Sigmoid colon (tissue), 7 donors: ENCODE data around the gene IQGAP1. TPM values are rescaled to one million over a fixed set of nuclear protein-coding genes. Genes with fewer than 3 reads are reported as not detected.
A peak's percentile ranks its signal among the peaks of the same experiment; 100 is the strongest.

Experiments
- DNase-seq: peaks from one replicate; pipeline ENCODE4 v3.0.0-alpha.2; 2019
- H3K27ac ChIP-seq, 4 donors: fragments of 200-600 bp; sonication (generic); one replicate each; pipeline ENCODE4 v1.5.1; 2016 to 2019; ENCODE audit warnings: mild to moderate bottlenecking in 1 of 4
- H3K27me3 ChIP-seq, 3 donors: fragments of 200-600 bp; sonication (generic); one replicate each; pipeline ENCODE4 v1.5.1; 2019; ENCODE audit warnings: mild to moderate bottlenecking in 1 of 3
- H3K36me3 ChIP-seq, 4 donors: fragments of 200-600 bp; sonication (generic); one replicate each; pipeline ENCODE4 v1.5.1; 2016 to 2019
- H3K4me1 ChIP-seq, 4 donors: fragments of 200-600 bp; sonication (generic); one replicate each; pipeline ENCODE4 v1.5.1; 2017 to 2019
- H3K4me3 ChIP-seq, 4 donors: fragments of 200-600 bp; sonication (generic); one replicate each; pipeline ENCODE4 v1.5.1; 2017 to 2019; ENCODE audit warnings: mild to moderate bottlenecking in 2 of 4, moderate library complexity in 1 of 4
- H3K9me3 ChIP-seq, 4 donors: fragments of 200-600 bp in 3 of 4; sonication (generic) in 3 of 4; one replicate each; pipeline versions ENCODE4 v1.5.1 to v1.6.1; 2013 to 2019
- EP300 ChIP-seq, 4 donors: sonication (generic); formaldehyde crosslinking; IDR thresholded peaks; one replicate each; pipeline ENCODE4 v1.6.1; 2017; ENCODE audit warnings: antibody characterized with exemption in 4 of 4
- POLR2A ChIP-seq, 2 donors: fragments of 450-650 bp; IDR thresholded peaks; one replicate each; pipeline ENCODE4 v1.6.1; 2016; ENCODE audit warnings: antibody characterized with exemption in 2 of 2, mild to moderate bottlenecking in 2 of 2, moderate library complexity in 2 of 2
- POLR2AphosphoS5 ChIP-seq, 4 donors: sonication (generic); formaldehyde crosslinking; IDR thresholded peaks; one replicate each; pipeline ENCODE4 v1.6.1; 2017; ENCODE audit warnings: antibody characterized with exemption in 4 of 4
- WGBS, 2 donors: extraction: QIAGEN DNeasy Blood & Tissue Kit; methylation state at CpG; one replicate each; pipeline ENCODE4 v1.1.7; 2013; 5-methylcytosine and 5-hydroxymethylcytosine counted together
- intact Hi-C: fragments of 100-400 bp; cut with DNase I; formaldehyde crosslinking; loops from one replicate; pipeline ENCODE4 v1.15.1; 2023
- polyA plus RNA-seq, 3 donors: library from polyadenylated mRNA; stranded (reverse); fragments of 200-250 nt; gene quantifications; one replicate each; pipeline ENCODE4 v1.2.3, GENCODE V29; 2013
- total RNA-seq, 4 donors: library from RNA; depleted of rRNA; stranded (reverse); fragments of >200 nt; gene quantifications; one replicate each; pipeline ENCODE4 v1.1.0, GENCODE V29; 2016
- TF ChIP-seq, protein P1 (sequence below), 4 experiments: fragments of 450-650 bp in 3 of 4; fragments of 200-600 bp in 1 of 4; IDR thresholded peaks; one replicate each; pipeline ENCODE4 v1.5.1; 2016 to 2019; ENCODE audit warnings: antibody characterized with exemption in 4 of 4, mild to moderate bottlenecking in 3 of 4, moderate library complexity in 2 of 4
- donor health status: healthy with polysubstance abuse.
- donor health status: Bipolar disorder and iron deficiency.
- donor health status: healthy.

Gene IQGAP1
- total and polyA plus RNA-seq, 7 donors: 96.7 to 283 (median 135) TPM

DNA sequence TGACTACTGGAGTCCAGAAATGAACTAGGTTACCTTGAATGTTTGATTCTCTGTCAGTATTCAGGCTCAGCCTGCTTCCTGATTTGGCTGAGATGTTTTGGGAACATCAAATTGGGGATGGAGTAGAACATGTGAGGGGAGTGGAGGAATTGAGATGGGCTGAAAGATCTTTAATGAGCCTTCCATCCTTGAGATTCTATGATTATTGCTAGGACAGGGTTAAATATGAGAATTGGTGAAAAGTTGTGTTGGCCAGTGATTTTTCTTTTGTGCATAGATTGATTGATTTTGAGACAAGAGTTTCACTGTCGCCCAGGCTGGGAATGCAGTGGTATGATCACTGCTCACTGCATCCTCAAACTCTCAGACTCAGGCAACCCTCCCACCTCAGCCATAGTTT is 32.4 kb downstream of the IQGAP1 start:
- peak overlapping the region in 1 of 4 donors; percentile 14 for H3K4me3 ChIP-seq
- peaks cover 0 to 78% (median 65%) of the 10 kb centered on the region in 4 donors for H3K4me1 ChIP-seq
- TF ChIP-seq EP300 (IDR thresholded peaks at IDR 0.05): no peak
- TF ChIP-seq, protein P1, sequence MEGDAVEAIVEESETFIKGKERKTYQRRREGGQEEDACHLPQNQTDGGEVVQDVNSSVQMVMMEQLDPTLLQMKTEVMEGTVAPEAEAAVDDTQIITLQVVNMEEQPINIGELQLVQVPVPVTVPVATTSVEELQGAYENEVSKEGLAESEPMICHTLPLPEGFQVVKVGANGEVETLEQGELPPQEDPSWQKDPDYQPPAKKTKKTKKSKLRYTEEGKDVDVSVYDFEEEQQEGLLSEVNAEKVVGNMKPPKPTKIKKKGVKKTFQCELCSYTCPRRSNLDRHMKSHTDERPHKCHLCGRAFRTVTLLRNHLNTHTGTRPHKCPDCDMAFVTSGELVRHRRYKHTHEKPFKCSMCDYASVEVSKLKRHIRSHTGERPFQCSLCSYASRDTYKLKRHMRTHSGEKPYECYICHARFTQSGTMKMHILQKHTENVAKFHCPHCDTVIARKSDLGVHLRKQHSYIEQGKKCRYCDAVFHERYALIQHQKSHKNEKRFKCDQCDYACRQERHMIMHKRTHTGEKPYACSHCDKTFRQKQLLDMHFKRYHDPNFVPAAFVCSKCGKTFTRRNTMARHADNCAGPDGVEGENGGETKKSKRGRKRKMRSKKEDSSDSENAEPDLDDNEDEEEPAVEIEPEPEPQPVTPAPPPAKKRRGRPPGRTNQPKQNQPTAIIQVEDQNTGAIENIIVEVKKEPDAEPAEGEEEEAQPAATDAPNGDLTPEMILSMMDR (IDR thresholded peaks at IDR 0.05): no peak
- TF ChIP-seq POLR2AphosphoS5 (IDR thresholded peaks at IDR 0.05): no peak
- TF ChIP-seq POLR2A (IDR thresholded peaks at IDR 0.05): no peak
- peak overlapping the region; percentile 77 to 89 (median 82) for H3K27ac ChIP-seq
- H3K9me3 ChIP-seq: no peaks in the 10 kb centered on the region
- no peak for DNase-seq
- no peaks in the 10 kb centered on the region for H3K36me3 ChIP-seq
- 92 to 94% methylated on average over 1 of the region's 1 CpG for WGBS, 2 donors
- no peaks in the 10 kb centered on the region for H3K27me3 ChIP-seq
- intact Hi-C loops: loop anchor here (5.0 kb wide), 1 partner anchor 103 kb away; no protein-coding TSS in a partner anchor

- intact Hi-C loops: loop anchor here (5.0 kb wide), 1 partner anchor 104 kb away; no protein-coding TSS in a partner anchor
- Histone ChIP-seq H3K27me3 (no peaks in the 10 kb centered on the region), H3K4me3 (no peak overlapping the region), H3K9me3 (no peaks in the 10 kb centered on the region), H3K27ac (peak overlapping the region; percentile 77 to 89 (median 82)), H3K4me1 (peaks cover 0 to 85% (median 70%) of the 10 kb centered on the region in 4 donors), H3K36me3 (no peaks in the 10 kb centered on the region)
- 83 to 91% methylated on average over 3 of the region's 3 CpGs for WGBS, 2 donors
- no peak for DNase-seq
- TF ChIP-seq POLR2AphosphoS5 (IDR thresholded peaks at IDR 0.05) (no peak), EP300 (IDR thresholded peaks at IDR 0.05) (no peak), POLR2A (IDR thresholded peaks at IDR 0.05) (no peak)
- TF ChIP-seq, protein P1 (IDR thresholded peaks at IDR 0.05): no peak
Observed at GRCh38 chr15:90421527-90421926, 33.5 kb downstream of the IQGAP1 start.

DNA sequence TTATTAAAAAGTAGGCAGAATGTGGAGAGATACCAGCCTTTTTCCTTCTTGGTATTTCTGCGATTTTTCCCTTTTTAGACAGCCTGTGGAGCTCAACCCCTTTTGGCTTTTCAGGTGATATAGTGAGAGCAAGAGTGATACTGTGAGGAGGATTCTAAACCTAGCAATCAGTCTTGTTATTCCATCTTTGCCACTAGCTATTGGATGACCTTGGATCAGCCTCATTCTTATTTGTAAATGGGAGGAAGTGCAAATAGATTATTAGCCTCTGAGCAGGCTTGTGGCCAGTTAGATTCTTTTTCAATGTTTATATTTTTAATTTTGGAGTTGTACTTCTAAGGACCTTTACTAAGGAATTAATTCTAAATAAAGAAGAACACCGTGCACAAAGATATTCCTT is 34.0 kb downstream of the IQGAP1 start:
- TF ChIP-seq, protein P1 (IDR thresholded peaks at IDR 0.05): no peak
- H3K27me3 ChIP-seq: no peaks in the 10 kb centered on the region
- 66 to 94% methylated on average over 2 of the region's 2 CpGs for WGBS, 2 donors
- DNase-seq: no peak
- no peak overlapping the region for H3K4me3 ChIP-seq
- H3K4me1 ChIP-seq: peaks cover 0 to 85% (median 71%) of the 10 kb centered on the region in 4 donors
- peak overlapping the region; percentile 77 to 89 (median 82) for H3K27ac ChIP-seq
- peaks cover 0 to 3% (median 0%) of the 10 kb centered on the region in 4 donors for H3K36me3 ChIP-seq
- H3K9me3 ChIP-seq: no peaks in the 10 kb centered on the region
- intact Hi-C loops: loop anchor here (5.0 kb wide), 1 partner anchor 105 kb away; no protein-coding TSS in a partner anchor

DNA sequence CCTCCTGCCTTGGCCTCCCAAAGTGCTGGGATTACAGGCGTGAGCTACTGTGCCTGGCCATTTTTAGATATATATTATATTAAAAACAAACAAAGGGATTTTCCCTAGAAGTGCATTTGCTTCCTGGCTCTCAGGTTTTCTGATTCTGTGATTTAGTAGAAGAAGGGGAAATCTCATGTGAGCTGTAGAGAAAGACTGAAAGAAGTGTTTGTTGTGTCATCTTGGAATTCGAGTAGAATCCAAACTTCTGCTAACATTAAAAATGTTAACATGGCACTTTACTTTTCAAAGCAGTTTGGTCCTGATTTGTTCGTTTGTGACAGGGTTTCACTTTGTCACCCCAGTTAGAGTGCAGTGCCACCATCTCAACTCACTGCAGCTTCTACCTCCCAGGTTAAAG is 34.9 kb downstream of the IQGAP1 start:
- intact Hi-C loops: loop anchor here (5.0 kb wide), 1 partner anchor 106 kb away; no protein-coding TSS in a partner anchor
- Histone ChIP-seq H3K27me3 (no peaks in the 10 kb centered on the region), H3K27ac (peak overlapping the region in 3 of 4 donors; percentile 0 to 49 (median 36)), H3K4me3 (no peak overlapping the region), H3K9me3 (no peaks in the 10 kb centered on the region), H3K4me1 (peaks cover 0 to 84% (median 71%) of the 10 kb centered on the region in 4 donors), H3K36me3 (peaks cover 0 to 11% (median 3%) of the 10 kb centered on the region in 4 donors)
- TF ChIP-seq, protein P1 (IDR thresholded peaks at IDR 0.05): no peak
- TF ChIP-seq POLR2AphosphoS5 (IDR thresholded peaks at IDR 0.05) (no peak), EP300 (IDR thresholded peaks at IDR 0.05) (no peak), POLR2A (IDR thresholded peaks at IDR 0.05) (no peak)
- DNase-seq: no peak
- 53 to 73% methylated on average over 3 of the region's 3 CpGs for WGBS, 2 donors
